DMS114 treated with DMSO at 0.1 percent for 48 hours (cell line): Measurements from ENCODE around the gene SESN1.

Experiments used
- DNase-seq: peaks from one replicate; lab custom pipeline; 2025; ENCODE audit not compliant: unreplicated experiment; lab: John Stamatoyannopoulos, UW

SESN1 gene

GRCh38 chr6:109033655-109034054 is 61.0 kb downstream of the SESN1 start:
- no peak for DNase-seq

DNA sequence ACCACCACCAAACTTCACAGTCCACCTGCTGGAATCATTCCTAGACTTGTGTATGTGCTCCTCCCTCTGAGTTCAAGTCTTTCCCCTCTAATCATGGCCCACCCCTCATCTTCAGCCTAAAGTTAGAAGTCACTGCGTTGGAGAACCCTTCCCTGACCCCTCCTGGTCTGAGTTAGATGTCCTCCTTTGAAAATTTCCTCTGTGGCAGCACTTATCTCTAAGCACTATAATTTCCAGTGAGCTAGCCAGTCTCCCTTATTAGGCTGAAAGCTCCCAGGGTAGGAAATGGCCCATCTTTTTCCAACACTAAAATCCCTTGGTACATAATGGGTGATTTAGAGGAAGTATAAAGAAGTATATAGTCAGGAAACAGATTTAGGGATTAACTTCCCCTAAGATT is 63.2 kb downstream of the SESN1 start:
- DNase-seq, result no peak

GRCh38 chr6:109029313-109029712 is 65.3 kb downstream of the SESN1 start:
- no peak for DNase-seq

DNA sequence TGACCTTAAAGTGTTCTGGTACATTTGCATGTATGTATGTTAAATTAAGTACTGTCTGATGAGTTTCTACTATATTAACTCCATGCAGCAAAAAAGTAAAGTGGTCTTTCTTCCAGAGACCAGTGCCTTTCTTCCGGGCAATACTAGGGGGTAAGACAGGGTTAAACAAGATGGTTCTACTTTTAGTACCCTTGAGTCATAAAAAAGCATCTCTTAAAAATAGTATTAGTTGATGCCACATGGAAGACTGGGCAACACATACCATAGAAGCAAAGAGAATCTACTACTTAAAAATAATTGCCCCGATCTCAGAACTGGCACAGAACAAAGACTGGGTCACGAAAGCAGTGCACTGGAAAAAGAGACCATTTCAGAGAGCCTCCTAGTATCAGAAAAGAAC is 66.2 kb downstream of the SESN1 start:
- DNase-seq, result no peak

DNA sequence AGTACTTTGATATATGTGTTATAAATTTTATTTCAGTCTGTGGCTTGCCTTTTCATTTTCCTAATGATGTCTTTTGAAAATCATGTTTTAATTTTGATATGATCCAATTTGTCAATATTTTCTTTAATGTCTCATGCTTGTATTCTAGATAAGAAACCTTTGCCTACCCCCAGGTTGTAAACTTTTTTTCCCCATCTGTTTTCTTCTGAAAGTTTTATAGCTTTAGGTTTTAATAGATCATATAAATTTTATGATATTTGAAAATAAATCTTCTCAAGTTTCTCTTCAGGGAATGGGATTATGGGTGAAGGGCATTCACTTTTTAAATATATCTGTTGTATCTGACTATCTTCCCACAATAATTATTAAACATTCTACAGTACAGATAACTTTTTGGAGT is 66.7 kb downstream of the SESN1 start:
- no peak for DNase-seq

GRCh38 chr6:109025639-109026038 is 69.0 kb downstream of the SESN1 start:
- DNase-seq, result no peak

- no peak for DNase-seq
Measured at GRCh38 chr6:109024784-109025183, 69.9 kb downstream of the SESN1 start.

DNA sequence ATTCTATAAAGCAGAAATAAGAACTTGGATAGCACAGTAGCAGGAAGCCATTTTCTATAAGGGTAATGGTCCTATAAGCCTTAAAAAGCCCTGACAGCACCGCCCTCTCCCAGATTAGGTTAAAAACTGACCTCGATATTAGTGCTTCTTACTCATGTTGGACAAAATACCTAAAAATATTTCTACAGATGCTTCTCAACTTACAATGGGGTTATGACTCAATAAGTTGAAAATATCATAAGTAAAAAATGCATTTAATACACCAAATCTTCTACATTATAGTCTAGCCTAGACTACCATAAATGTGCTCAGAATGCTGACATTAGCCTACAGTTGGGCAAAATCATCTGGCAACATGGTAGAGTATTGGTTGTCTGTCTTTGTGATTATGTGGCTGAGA is 70.3 kb downstream of the SESN1 start:
- no peak for DNase-seq

GRCh38 chr6:109023356-109023925 is 71.2 kb downstream of the SESN1 start:
- DNase-seq, result no peak

DNA sequence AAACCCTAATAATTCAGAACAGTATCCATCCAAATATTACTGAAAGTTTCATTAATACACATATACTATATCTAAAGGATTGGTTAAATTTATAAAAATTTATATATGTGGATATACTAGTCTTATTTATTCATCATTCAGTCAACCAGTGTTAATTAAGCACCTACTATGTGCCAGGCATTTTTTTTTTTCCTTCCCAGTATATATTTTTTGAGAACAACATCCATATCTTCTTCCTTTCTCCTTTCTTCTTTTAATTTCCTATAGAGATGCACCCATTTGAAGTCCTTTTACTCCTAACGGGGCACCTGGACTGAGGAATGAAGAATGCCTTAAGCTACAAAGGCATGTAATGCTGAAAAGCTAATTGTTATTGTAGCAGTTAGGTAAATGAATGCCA is 72.8 kb downstream of the SESN1 start:
- no peak for DNase-seq

GRCh38 chr6:109019911-109020310 is 74.7 kb downstream of the SESN1 start:
- no peak for DNase-seq

- DNase-seq, result no peak
Measured at GRCh38 chr6:109015176-109015575, 79.5 kb downstream of the SESN1 start.

- no peak for DNase-seq
Measured at GRCh38 chr6:109014606-109015005, 80.0 kb downstream of the SESN1 start.

DNA sequence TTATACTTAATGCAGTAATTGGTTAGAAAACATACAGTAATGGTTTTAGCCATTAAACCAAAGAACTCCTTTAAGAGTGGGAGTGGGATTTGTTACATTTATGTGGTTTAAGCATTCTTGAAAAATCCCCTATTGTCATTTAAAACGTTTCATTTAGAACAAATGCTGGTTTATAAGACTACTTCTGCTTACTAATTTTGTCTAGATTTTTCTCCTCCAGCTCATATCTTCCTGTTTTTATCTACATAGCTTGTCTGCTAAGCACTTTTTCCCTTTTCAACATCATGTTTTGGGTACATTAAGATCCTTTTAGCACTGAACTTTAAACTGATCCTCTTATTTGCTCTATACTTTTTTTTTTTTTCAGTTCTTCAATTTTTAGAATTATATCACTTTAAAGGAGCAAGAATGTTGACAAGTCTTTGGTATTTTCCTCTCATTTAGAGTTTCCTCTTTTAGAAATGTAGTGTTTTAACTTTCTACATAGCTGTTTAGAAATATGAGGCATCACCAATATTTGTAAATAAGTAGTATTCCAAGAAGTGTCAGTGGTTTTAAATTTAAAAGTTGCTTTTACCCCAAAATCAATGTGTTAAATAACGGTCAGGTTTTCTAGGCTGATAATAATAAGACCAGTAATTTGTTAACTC is 80.9 kb downstream of the SESN1 start:
- DNase-seq, result no peak

DNA sequence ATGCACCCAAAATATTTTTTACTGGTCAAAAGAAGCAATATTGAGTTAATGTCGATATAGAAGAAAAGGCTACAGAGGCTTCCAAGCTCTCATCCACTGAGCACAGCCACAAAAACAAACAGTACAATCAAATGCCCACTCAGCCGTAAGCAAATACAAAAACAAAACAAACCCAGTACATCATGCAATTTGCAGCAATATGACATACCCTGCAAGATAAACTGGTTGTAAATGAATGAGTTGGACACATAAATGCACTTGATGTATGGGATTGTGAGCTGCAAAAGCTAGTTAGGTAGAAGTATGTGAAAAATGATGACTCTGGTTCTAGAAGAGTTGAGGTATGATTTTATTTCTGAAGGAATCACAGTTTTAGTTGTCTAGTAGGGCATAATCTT is 83.9 kb downstream of the SESN1 start:
- no peak for DNase-seq

GRCh38 chr6:109009962-109010704 is 84.5 kb downstream of the SESN1 start:
- no peak for DNase-seq

DNA sequence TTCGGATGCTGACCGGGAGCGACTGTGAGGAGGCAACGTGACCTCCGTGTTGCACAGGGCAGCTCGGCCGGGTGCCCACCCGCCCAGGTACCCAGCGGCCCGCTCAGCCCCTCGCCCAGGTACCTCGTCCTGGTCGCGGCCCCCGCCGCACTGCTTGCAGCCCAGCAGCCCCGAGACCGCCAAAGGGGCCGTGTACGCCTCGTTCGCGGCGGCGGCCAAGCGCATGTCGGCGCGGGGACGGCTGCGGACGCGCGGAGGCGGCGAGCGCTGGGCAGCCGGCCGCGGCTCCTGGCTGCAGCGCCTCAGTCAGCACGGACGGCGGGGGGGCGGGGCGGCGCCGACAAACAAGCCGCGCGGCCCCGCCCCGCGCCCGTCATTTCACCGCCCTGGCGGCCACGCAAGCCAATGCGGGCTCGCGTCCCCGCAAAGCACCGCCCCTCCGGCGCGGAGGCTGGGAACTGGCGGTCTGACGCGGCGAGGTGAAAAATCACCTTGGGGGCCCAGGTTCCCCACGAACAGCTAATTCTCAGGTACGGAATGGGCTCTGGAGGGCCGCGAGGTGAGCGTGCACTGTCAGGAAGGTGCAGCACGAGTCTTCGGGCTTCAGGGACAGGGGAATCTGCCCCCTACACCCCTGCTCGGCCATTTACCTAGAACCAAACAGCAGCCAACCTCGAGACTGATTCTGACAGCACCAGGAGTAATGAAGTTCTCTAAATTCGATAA is 85.2 kb downstream of the SESN1 start:
- peak; percentile 45 for DNase-seq

DNA sequence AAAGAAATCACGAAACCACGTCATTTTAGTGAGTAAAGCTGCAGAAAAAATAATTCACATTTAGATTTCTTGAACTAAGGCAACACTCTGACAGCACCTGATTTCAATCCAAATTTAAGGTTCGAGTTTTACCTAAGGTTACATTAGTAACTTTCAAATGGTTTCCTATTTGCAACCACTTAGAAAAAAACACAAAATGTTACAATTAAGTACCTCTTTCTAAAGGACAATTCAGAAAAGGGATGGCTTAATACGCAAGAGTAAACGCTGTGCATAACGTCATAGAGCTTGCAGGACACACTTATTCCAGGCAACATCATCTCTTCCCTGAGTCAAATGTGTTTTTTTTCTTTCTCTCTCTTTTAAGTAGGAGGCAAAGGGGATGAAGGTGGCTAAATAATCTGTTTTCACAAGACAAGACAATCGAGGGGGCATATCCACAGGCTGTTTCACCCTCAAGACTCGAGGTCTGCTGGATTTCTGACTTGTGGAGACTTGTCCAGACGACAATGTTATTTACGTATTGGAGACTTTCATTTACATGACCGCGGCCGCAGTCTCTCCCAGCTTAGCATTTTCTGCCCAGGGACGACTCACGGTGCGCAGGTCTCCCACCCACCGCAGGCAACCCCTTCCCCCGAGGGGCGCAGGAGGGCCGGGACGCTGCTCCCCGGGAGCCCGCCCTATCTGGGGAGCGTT is 86.0 kb downstream of the SESN1 start:
- no peak for DNase-seq

DNA sequence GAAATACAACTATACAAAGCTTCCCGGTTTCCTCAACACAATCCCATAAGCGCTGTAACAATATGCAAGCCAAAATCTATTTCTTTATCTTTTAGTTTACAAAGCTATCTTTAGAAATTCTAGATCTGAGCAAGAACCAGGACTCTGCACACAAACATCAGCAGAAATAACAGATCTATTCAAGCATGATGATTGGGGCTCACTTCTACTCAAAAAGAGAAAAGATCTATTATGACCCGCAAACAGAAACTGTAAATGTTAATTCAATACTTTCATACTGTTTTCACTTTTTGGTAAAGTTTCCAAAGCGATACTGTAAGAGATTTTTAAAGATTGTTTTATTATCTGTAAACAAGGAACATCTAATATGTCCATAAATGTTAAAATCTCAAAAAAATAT is 86.6 kb downstream of the SESN1 start:
- no peak for DNase-seq

- DNase-seq, result no peak
Measured at GRCh38 chr6:109007521-109007920, 87.1 kb downstream of the SESN1 start.

- no peak for DNase-seq
Measured at GRCh38 chr6:109006818-109007217, 87.8 kb downstream of the SESN1 start.
